ENCODE data around the gene TMEM52B. TPM values are rescaled to one million over a fixed set of nuclear protein-coding genes. Genes with fewer than 3 reads are reported as not detected.

The TMEM52B gene
- 0.09 and 0.14 TPM in 2 replicates for total RNA-seq

GRCh38 chr12:10178821-10179220, at the start of gene TMEM52B:
Gene TMEM52B (plus strand): TSS chr12:10179032. CDS start chr12:10179575, 543 bp downstream.

GRCh38 chr12:10130042-10130441, 48.8 kb upstream of the TMEM52B start, which contains the start of gene CLEC7A:
Gene CLEC7A (minus strand): TSS chr12:10130199. CDS start chr12:10130082, 117 bp downstream.

GRCh38 chr12:10171973-10172728, 6.7 kb upstream of the TMEM52B start, which contains the start of gene OLR1:
Gene OLR1 (minus strand): TSS chr12:10172132. CDS start chr12:10172077, 55 bp downstream.

GRCh38 chr12:10212739-10213131, 33.9 kb downstream of the TMEM52B start, which contains the start of gene GABARAPL1:
Gene GABARAPL1 (plus strand): TSS chr12:10212877. CDS start chr12:10213130, 253 bp downstream.

Other genes starting within 250 kb of the TMEM52B start
- not detected in 2 replicates for gene CLEC2A, start 246.7 kb upstream of the TMEM52B start, total RNA-seq
- not detected in 2 replicates for gene CLEC12A, start 207.6 kb upstream of the TMEM52B start, total RNA-seq
- not detected in 2 replicates for gene CLEC1B, start 179.9 kb upstream of the TMEM52B start, total RNA-seq
- not detected in 2 replicates for gene CLEC12B, start 168.4 kb upstream of the TMEM52B start, total RNA-seq
- not detected in 2 replicates for gene CLEC9A, start 148.3 kb upstream of the TMEM52B start, total RNA-seq
- 0.09 TPM in 1 of 2 replicates, not detected in the other for gene CLEC1A, start 80.0 kb upstream of the TMEM52B start, total RNA-seq
- 0.14 TPM in 1 of 2 replicates, not detected in the other for gene CLEC7A, start 48.8 kb upstream of the TMEM52B start, total RNA-seq
- gene OLR1, start 6.9 kb upstream of the TMEM52B start, total RNA-seq = 0.92 and 3.1 TPM in 2 replicates
- gene GABARAPL1, start 33.8 kb downstream of the TMEM52B start, total RNA-seq = 71.4 and 77.6 TPM in 2 replicates
- gene KLRD1, start 128.8 kb downstream of the TMEM52B start, total RNA-seq = under 0.01 and 0.46 TPM in 2 replicates
- gene KLRK1, start 211.0 kb downstream of the TMEM52B start, total RNA-seq = not detected in 2 replicates
- not detected in 2 replicates for gene KLRC4, start 230.7 kb downstream of the TMEM52B start, total RNA-seq
- gene KLRC3, start 241.6 kb downstream of the TMEM52B start, total RNA-seq = not detected in 2 replicates

Data from smooth muscle cell of bladder (primary cell).